Activated CD4-positive, alpha-beta T cell treated with anti-CD3 and anti-CD28 coated beads for 4 hours (primary cell): Measurements from ENCODE around the gene YIF1A.

Experiments
- DNase-seq, 2 donors: peaks; one replicate each; pipeline ENCODE4 v3.0.0-alpha.2; 2020

YIF1A gene

GRCh38 chr11:66239998-66240780, 48.8 kb downstream of the YIF1A start:
- no peak for DNase-seq

- DNase-seq: no peak
Observed at GRCh38 chr11:66239511-66239910, 49.4 kb downstream of the YIF1A start.

- DNase-seq: no peak
Observed at GRCh38 chr11:66238786-66239413, 50.0 kb downstream of the YIF1A start.

GRCh38 chr11:66237867-66238266, 51.1 kb downstream of the YIF1A start:
- DNase-seq: no peak

- no peak for DNase-seq
Observed at GRCh38 chr11:66235141-66235540, 53.8 kb downstream of the YIF1A start.
